Measurements from ENCODE around the gene EPAS1. TPM values are rescaled to one million over a fixed set of nuclear protein-coding genes. Genes with fewer than 3 reads are reported as not detected.

The EPAS1 gene
- total and polyA plus RNA-seq, 2 of the 8 experiments (the other 6 are each of a cell fraction or from before 2014, with no cell fraction given): 2.0 to 4.9 TPM

DNA sequence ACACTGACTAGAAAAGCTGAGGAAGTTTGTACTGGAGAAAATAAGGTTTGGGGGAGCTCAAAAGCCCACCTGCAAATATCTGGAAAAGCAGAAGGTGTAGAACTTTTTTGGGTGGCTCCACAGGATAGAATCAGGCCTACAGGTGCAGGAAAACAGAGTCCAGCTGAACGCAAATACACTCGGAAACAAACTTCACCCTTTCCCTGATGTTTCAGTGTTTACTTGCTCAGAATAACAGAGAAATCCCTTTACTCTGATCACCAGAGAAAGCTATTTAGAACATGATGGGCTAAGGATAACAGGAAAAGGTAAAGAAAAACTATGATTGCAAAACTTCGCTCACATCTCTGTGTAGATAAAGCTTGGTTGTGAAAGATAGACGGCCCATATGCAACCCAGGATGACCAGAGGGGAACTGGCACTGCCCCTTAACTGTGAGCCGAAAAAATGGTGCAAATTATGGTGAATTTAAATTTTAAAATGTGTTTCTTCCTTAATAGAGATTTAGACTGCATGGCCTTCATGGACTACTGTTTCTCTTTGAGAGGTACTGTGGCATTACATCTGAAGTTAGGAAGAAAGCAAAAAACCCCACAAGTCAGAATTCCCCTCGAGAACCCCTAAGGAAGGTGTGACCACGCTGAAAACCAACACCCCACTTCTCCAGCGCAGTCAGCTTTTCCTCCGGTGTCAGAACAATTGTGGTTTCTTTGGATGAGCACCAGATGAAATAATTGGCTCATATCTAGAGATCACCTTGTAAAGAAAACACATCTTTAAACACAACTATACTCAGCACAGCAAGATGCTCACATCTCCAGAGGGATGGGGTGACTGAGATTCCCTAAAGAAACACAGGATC is 97.7 kb downstream of the EPAS1 start:
- Histone ChIP-seq H3K27me3 (replicated peaks in 1 of 4; ENCODE audit: control insufficient read depth in 3 of 4, extremely low read depth in 1 of 4, insufficient read depth in 3 of 4, low read length in 3 of 4) (peaks cover 0 to 1% (median 0%) of the 10 kb centered on the region in 4 experiments; a peak in 1 of 7 replicates), H3K9ac (replicated peaks in 1 of 4; ENCODE audit: extremely low read depth in 1 of 4, low read depth in 3 of 4, low read length in 3 of 4) (no peak overlapping the region), H3K79me2 (ENCODE audit: control insufficient read depth in 1 of 2, insufficient read depth in 2 of 2, low read length in 2 of 2) (no peaks in the 10 kb centered on the region), H2BK12ac (ENCODE audit: low read depth, low read length) (no peak overlapping the region), H2AK5ac (ENCODE audit: low read depth, low read length) (no peak overlapping the region), H3K18ac (ENCODE audit: extremely low read depth, low read length) (no peak overlapping the region), H3K4ac (replicated peaks; ENCODE audit: insufficient read length, low read depth, low read length) (no peak overlapping the region), H3K23ac (ENCODE audit: insufficient read length) (no peak overlapping the region), H2BK20ac (ENCODE audit: low read length) (no peak overlapping the region), H2AFZ (ENCODE audit: low read length) (no peak overlapping the region), H3K56ac (replicated peaks; ENCODE audit: insufficient read length, low read depth, low read length) (no peak overlapping the region), H2BK120ac (replicated peaks; ENCODE audit: low read depth, low read length) (no peak overlapping the region), H3K23me2 (ENCODE audit: low read depth, low read length) (no peaks in the 10 kb centered on the region; the same call in 1 of the 2 replicates), H2BK5ac (ENCODE audit: low read depth, low read length) (no peak overlapping the region), H4K20me1 (replicated peaks in 1 of 2; ENCODE audit: control insufficient read depth in 1 of 2, insufficient read depth in 2 of 2, low read length in 2 of 2) (no peaks in the 10 kb centered on the region), H3K36me3 (ENCODE audit: control insufficient read depth in 2 of 4, insufficient read depth in 4 of 4, low read length in 3 of 4) (no peaks in the 10 kb centered on the region), H3K79me1 (ENCODE audit: low read depth, low read length) (no peaks in the 10 kb centered on the region), H3K14ac (ENCODE audit: insufficient read length) (no peak overlapping the region), H4K8ac (ENCODE audit: extremely low read depth, insufficient read depth, low read length) (no peak overlapping the region), H3K4me1 (replicated peaks in 1 of 4; ENCODE audit: control insufficient read depth in 3 of 4, insufficient read depth in 4 of 4, low read length in 3 of 4) (no peaks in the 10 kb centered on the region), H4K91ac (replicated peaks; ENCODE audit: insufficient read length, low read length) (no peak overlapping the region), H3K9me3 (ENCODE audit: insufficient read depth in 2 of 2, low read depth in 1 of 2, low read length in 1 of 2) (no peaks in the 10 kb centered on the region), H3K27ac (ENCODE audit: low read depth, low read length) (no peak overlapping the region), H4K5ac (ENCODE audit: insufficient read length, low read depth, low read length) (no peak overlapping the region), H2BK15ac (ENCODE audit: low read length) (no peak overlapping the region), H3K4me2 (ENCODE audit: insufficient read depth in 1 of 2, low read depth in 2 of 2, low read length in 2 of 2) (no peak overlapping the region), H3K4me3 (ENCODE audit: extremely low read depth in 1 of 4, insufficient read depth in 2 of 4, low read depth in 3 of 4, low read length in 4 of 4) (no peak overlapping the region)
- FAIRE-seq (no peak), DNase-seq (ENCODE audit: low read depth in 1 of 2, low spot score in 2 of 2) (no peak)
- POLR2A ChIA-PET (ENCODE audit: partially characterized antibody): no interaction called here
- WGBS, 2 experiments (ENCODE audit: extremely low coverage in 1 of 2, insufficient coverage in 1 of 2, insufficient read length in 1 of 2, insufficient replicate concordance in 2 of 2, low coverage in 1 of 2, low lambda C conversion rate in 2 of 2, missing lambda C conversion rate in 1 of 2): 83% methylated on average over 9 of the region's 9 CpGs; no CpG with 5 or more reads in 1 of the 2 experiments
- CTCF ChIA-PET (ENCODE audit: partially characterized antibody): interaction anchor here (0.7 to 1.2 kb wide), 3 partner anchors 63 to 636 kb away, joined by 3 read pairs; no protein-coding TSS in a partner anchor
- TF ChIP-seq PHF8 (conservative IDR thresholded peaks at IDR 0.05; ENCODE audit: low read depth, low read length) (no peak), BACH1 (IDR thresholded peaks at IDR 0.05; ENCODE audit: low read length) (no peak), CREB1 (IDR thresholded peaks at IDR 0.05) (no peak), HDAC2 (IDR thresholded peaks at IDR 0.05; ENCODE audit: borderline replicate concordance in 1 of 2, low read depth in 2 of 2, low read length in 2 of 2) (no peak), GABPA (IDR thresholded peaks at IDR 0.05; ENCODE audit: borderline replicate concordance, insufficient read depth, low read length) (no peak), YY1 (IDR thresholded peaks at IDR 0.05; ENCODE audit: low read depth, low read length) (no peak), SRF (IDR thresholded peaks at IDR 0.05; ENCODE audit: low read depth, low read length) (no peak), SIRT6 (IDR thresholded peaks at IDR 0.05; ENCODE audit: low read length) (no peak), KDM5A (IDR thresholded peaks at IDR 0.05; ENCODE audit: low read length) (no peak), EZH2 (IDR thresholded peaks at IDR 0.05; ENCODE audit: low read depth, low read length, severe bottlenecking) (no peak), TAF1 (IDR thresholded peaks at IDR 0.05; ENCODE audit: low read depth, low read length) (no peak)
- TF ChIP-seq, protein P1, sequence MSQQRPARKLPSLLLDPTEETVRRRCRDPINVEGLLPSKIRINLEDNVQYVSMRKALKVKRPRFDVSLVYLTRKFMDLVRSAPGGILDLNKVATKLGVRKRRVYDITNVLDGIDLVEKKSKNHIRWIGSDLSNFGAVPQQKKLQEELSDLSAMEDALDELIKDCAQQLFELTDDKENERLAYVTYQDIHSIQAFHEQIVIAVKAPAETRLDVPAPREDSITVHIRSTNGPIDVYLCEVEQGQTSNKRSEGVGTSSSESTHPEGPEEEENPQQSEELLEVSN (IDR thresholded peaks at IDR 0.05): no peak
